Measurements from ENCODE around the gene PLEKHH1. TPM values are rescaled to one million over a fixed set of nuclear protein-coding genes. Genes with fewer than 3 reads are reported as not detected.

PLEKHH1 gene
- total RNA-seq, 2 donors from 2014 or later = 32.7 to 54.7 TPM

- Histone ChIP-seq H3K36me3 (replicated peaks in 1 of 2; ENCODE audit: insufficient read depth in 1 of 2, low read depth in 2 of 2) (no peaks in the 10 kb centered on the region), H3K27ac (no peak overlapping the region), H3K4me3 (no peak overlapping the region), H3K9me3 (no peaks in the 10 kb centered on the region), H3K27me3 (no peaks in the 10 kb centered on the region), H3K4me1 (peaks cover 20% of the 10 kb centered on the region)
- WGBS, 2 donors = 77 to 79% methylated on average over 14 to 15 of the region's 19 CpGs
- TF ChIP-seq CTCF (IDR thresholded peaks at IDR 0.05) (no peak), POLR2A (IDR thresholded peaks at IDR 0.05) (no peak)
- DNase-seq (no peak), ATAC-seq (no peak)
- intact Hi-C loops (cut with DNase I) = loop anchor here (5.0 to 10.0 kb wide), 2 partner anchors 40 to 147 kb away; partner anchors contain the start of gene PLEKHH1
These were observed 38.9 kb downstream of the PLEKHH1 start for GRCh38 chr14:67571991-67572323.

- no peaks in the 10 kb centered on the region for H3K36me3 ChIP-seq (replicated peaks in 1 of 2; ENCODE audit: insufficient read depth in 1 of 2, low read depth in 2 of 2)
- DNase-seq (no peak), ATAC-seq (no peak)
- intact Hi-C loops (cut with DNase I) = loop anchor here (5.0 to 10.0 kb wide), 2 partner anchors 40 to 148 kb away; partner anchors contain the start of gene PLEKHH1
- WGBS, 2 donors = 87 to 94% methylated on average over 5 of the region's 5 CpGs
- H3K4me1 ChIP-seq = peaks cover 21% of the 10 kb centered on the region
- no peak overlapping the region for H3K4me3 ChIP-seq
- H3K9me3 ChIP-seq = no peaks in the 10 kb centered on the region
- H3K27me3 ChIP-seq = no peaks in the 10 kb centered on the region
- H3K27ac ChIP-seq = peak overlapping the region in 1 of 4 donors; percentile 48
- no peak for TF ChIP-seq POLR2A (IDR thresholded peaks at IDR 0.05)
- TF ChIP-seq CTCF (IDR thresholded peaks at IDR 0.05) = no peak
These were observed 39.5 kb downstream of the PLEKHH1 start for GRCh38 chr14:67572608-67573007.

- H3K36me3 ChIP-seq (replicated peaks in 1 of 2; ENCODE audit: insufficient read depth in 1 of 2, low read depth in 2 of 2) = no peaks in the 10 kb centered on the region
- intact Hi-C loops (cut with DNase I) = loop anchor here (5.0 to 10.0 kb wide), 2 partner anchors 41 to 149 kb away; partner anchors contain the start of gene PLEKHH1
These were observed 40.3 kb downstream of the PLEKHH1 start for GRCh38 chr14:67573228-67574010.

GRCh38 chr14:67574156-67574555, 41.1 kb downstream of the PLEKHH1 start:
- ATAC-seq (no peak), DNase-seq (no peak)
- 84 to 88% methylated on average over 14 of the region's 14 CpGs for WGBS, 2 donors
- no peak overlapping the region for H3K27ac ChIP-seq
- H3K9me3 ChIP-seq = no peaks in the 10 kb centered on the region
- no peaks in the 10 kb centered on the region for H3K27me3 ChIP-seq
- peaks cover 18% of the 10 kb centered on the region for H3K4me1 ChIP-seq
- TF ChIP-seq POLR2A (IDR thresholded peaks at IDR 0.05) (no peak), CTCF (IDR thresholded peaks at IDR 0.05) (no peak)
- intact Hi-C loops (cut with DNase I) = loop anchor here (5.0 to 10.0 kb wide), 2 partner anchors 42 to 149 kb away; partner anchors contain the start of gene PLEKHH1
- H3K4me3 ChIP-seq = no peak overlapping the region
- H3K36me3 ChIP-seq (replicated peaks in 1 of 2; ENCODE audit: insufficient read depth in 1 of 2, low read depth in 2 of 2) = no peaks in the 10 kb centered on the region

More at GRCh38 chr14:67573228-67574010, 40.3 kb downstream of the PLEKHH1 start:
- H3K9me3 ChIP-seq = no peaks in the 10 kb centered on the region
- no peak overlapping the region for H3K4me3 ChIP-seq
- ATAC-seq = peak; percentile 53
- peak overlapping the region in 1 of 4 donors; percentile 48 for H3K27ac ChIP-seq
- TF ChIP-seq POLR2A (IDR thresholded peaks at IDR 0.05) (no peak), CTCF (IDR thresholded peaks at IDR 0.05) (no peak)
- peaks cover 18% of the 10 kb centered on the region for H3K4me1 ChIP-seq
- 59 to 65% methylated on average over 15 of the region's 15 CpGs for WGBS, 2 donors
- H3K27me3 ChIP-seq = no peaks in the 10 kb centered on the region
- peak in 3 of 4 donors; percentile 37 to 72 (median 52) for DNase-seq
